Testis (tissue), 3 donors: Measurements from ENCODE around the gene MIPEP. TPM values are rescaled to one million over a fixed set of nuclear protein-coding genes. Genes with fewer than 3 reads are reported as not detected.

Experiments
- DNase-seq: peaks from one replicate; pipeline ENCODE4 v3.0.0-alpha.2; 2019
- H3K27ac ChIP-seq, 2 donors: fragments of 200-600 bp; sonication (generic); one replicate each; pipeline ENCODE4 v1.5.1; 2019
- H3K27me3 ChIP-seq: fragments of 200-600 bp; sonication (generic); one replicate; pipeline ENCODE4 v1.5.1; 2019
- H3K36me3 ChIP-seq: fragments of 200-600 bp; sonication (generic); one replicate; pipeline ENCODE4 v1.5.1; 2017; ENCODE audit warnings: low read depth; ENCODE audit errors: missing control alignments
- H3K4me1 ChIP-seq: fragments of 200-600 bp; sonication (generic); one replicate; pipeline ENCODE4 v1.5.1; 2019
- H3K4me3 ChIP-seq, 2 donors: fragments of 200-600 bp; sonication (generic); one replicate each; pipeline ENCODE4 v1.5.1; 2017 to 2019
- H3K9me3 ChIP-seq: fragments of 200-600 bp; sonication (generic); one replicate; pipeline ENCODE4 v1.5.1; 2017
- POLR2A ChIP-seq: fragments of 450-650 bp; IDR thresholded peaks from one replicate; pipeline ENCODE4 v1.6.1; 2017; ENCODE audit warnings: antibody characterized with exemption, mild to moderate bottlenecking, moderate library complexity
- WGBS, 2 donors: methylation state at CpG; one replicate each; pipeline ENCODE4 v1.1.5; 2018; 5-methylcytosine and 5-hydroxymethylcytosine counted together
- intact Hi-C: fragments of 100-400 bp; cut with DNase I; formaldehyde crosslinking; loops from one replicate; pipeline ENCODE4 v1.15.1; 2023; ENCODE audit warnings: low total_unique reads
- polyA plus RNA-seq: library from polyadenylated mRNA; stranded (reverse); fragments of 350-450 nt; fragmentation: Illumina TruSeq; extraction: RNeasy Lipid Tissue Mini Kit (QIAGEN cat#74804); gene quantifications from one replicate; pipeline ENCODE4 v1.2.3, GENCODE V29; 2014; ENCODE audit warnings: low read depth, low replicate concordance; ENCODE audit not compliant: insufficient read depth
- total RNA-seq, 2 donors: library from RNA; depleted of rRNA; stranded (reverse); fragments of >200 nt; gene quantifications; one replicate each; pipeline ENCODE4 v1.2.3, GENCODE V29; 2016
- TF ChIP-seq, protein P1 (sequence below), 3 experiments: fragments of 450-650 bp in 2 of 3; fragments of 200-600 bp in 1 of 3; sonication (generic) in 1 of 3; IDR thresholded peaks; one replicate each; pipeline ENCODE4 v1.5.1; 2016 to 2019; ENCODE audit warnings: antibody characterized with exemption in 3 of 3, mild to moderate bottlenecking in 2 of 3, moderate library complexity in 1 of 3

Gene MIPEP
- total and polyA plus RNA-seq, 3 donors from 2014 or later = 25.7 to 29.4 (median 27.6) TPM

DNA sequence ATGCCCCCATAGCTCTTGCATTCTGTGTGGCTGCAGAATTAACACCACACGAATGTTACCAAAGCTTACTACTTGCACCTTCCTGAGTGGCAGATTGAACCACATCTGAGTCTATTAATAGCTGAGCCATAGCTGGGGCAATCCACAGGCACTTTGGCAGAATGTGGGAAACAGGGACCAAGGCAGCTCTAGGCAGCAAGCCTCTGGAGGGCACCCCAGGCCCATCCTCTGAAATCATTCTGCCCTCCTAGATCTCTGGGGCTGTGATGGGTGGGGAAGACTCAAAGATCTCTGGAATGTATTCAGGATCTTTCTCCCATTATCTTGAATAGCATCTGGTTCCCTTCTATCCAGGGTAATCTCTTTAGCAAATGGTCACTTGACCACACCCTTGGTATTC is 179.7 kb downstream of the MIPEP start:
- H3K4me3 ChIP-seq = no peak overlapping the region
- intact Hi-C loops = no loop called here
- TF ChIP-seq POLR2A = no peak
- TF ChIP-seq, protein P1, sequence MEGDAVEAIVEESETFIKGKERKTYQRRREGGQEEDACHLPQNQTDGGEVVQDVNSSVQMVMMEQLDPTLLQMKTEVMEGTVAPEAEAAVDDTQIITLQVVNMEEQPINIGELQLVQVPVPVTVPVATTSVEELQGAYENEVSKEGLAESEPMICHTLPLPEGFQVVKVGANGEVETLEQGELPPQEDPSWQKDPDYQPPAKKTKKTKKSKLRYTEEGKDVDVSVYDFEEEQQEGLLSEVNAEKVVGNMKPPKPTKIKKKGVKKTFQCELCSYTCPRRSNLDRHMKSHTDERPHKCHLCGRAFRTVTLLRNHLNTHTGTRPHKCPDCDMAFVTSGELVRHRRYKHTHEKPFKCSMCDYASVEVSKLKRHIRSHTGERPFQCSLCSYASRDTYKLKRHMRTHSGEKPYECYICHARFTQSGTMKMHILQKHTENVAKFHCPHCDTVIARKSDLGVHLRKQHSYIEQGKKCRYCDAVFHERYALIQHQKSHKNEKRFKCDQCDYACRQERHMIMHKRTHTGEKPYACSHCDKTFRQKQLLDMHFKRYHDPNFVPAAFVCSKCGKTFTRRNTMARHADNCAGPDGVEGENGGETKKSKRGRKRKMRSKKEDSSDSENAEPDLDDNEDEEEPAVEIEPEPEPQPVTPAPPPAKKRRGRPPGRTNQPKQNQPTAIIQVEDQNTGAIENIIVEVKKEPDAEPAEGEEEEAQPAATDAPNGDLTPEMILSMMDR (IDR thresholded peaks at IDR 0.05) = no peak
- no peaks in the 10 kb centered on the region for H3K27me3 ChIP-seq
- WGBS, 2 donors = 89 to 100% methylated on average over 1 of the region's 1 CpG
- no peaks in the 10 kb centered on the region for H3K9me3 ChIP-seq
- H3K4me1 ChIP-seq = no peaks in the 10 kb centered on the region
- H3K36me3 ChIP-seq = no peaks in the 10 kb centered on the region
- H3K27ac ChIP-seq = no peak overlapping the region
- DNase-seq = no peak

DNA sequence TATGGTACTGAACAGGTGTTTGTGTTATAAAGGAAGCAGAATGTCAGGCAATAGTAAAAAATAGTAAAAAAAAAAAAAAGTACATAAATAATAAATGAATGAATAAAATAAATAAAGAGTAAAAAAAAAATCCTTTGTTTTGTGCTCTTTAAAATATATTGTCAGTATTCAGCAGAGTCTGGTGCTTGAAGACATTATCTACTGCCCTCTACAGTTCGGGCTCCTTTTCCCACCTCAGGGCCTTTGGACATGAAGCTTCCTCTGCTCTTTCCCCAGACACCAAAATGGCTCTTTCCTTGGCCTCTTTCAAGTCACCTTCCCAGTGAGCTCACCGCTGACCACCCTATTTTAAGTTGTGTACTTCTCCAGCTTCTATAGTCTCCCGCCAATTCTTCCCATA is 181.5 kb downstream of the MIPEP start:
- no peaks in the 10 kb centered on the region for H3K27me3 ChIP-seq
- WGBS, 2 donors = 89 to 93% methylated on average over 3 of the region's 3 CpGs
- H3K4me1 ChIP-seq = no peaks in the 10 kb centered on the region
- H3K27ac ChIP-seq = no peak overlapping the region
- TF ChIP-seq, protein P1 (IDR thresholded peaks at IDR 0.05) = no peak
- no peak for TF ChIP-seq POLR2A
- intact Hi-C loops = no loop called here
- no peaks in the 10 kb centered on the region for H3K36me3 ChIP-seq
- H3K9me3 ChIP-seq = no peaks in the 10 kb centered on the region
- H3K4me3 ChIP-seq = no peak overlapping the region
- no peak for DNase-seq

DNA sequence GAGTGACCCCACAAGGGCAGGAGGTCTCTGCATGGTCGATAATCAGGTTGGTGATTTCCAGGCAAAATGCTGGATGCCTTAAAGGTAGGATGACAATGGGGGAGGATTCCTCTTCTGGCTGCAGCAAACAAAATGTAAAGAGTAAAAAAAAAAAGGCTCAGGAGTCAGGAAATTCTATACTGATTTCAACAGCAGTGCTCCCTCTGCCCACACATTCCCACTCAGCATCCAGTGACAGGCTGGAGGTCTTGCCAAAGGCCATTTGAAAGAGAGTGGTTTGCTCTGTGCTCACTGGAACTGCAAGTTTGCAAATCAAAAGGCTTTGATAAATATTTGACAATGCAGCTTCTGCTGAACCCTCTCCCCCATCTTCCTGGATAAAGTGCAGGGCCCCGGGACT is 183.6 kb downstream of the MIPEP start:
- H3K27me3 ChIP-seq = no peaks in the 10 kb centered on the region
- no peak overlapping the region for H3K4me3 ChIP-seq
- no peaks in the 10 kb centered on the region for H3K9me3 ChIP-seq
- no peaks in the 10 kb centered on the region for H3K36me3 ChIP-seq
- H3K27ac ChIP-seq = no peak overlapping the region
- DNase-seq = no peak
- TF ChIP-seq, protein P1 (IDR thresholded peaks at IDR 0.05) = no peak
- no peak for TF ChIP-seq POLR2A
- intact Hi-C loops = no loop called here
- 65 to 81% methylated on average over 2 of the region's 2 CpGs for WGBS, 2 donors
- peaks cover 3% of the 10 kb centered on the region for H3K4me1 ChIP-seq

DNA sequence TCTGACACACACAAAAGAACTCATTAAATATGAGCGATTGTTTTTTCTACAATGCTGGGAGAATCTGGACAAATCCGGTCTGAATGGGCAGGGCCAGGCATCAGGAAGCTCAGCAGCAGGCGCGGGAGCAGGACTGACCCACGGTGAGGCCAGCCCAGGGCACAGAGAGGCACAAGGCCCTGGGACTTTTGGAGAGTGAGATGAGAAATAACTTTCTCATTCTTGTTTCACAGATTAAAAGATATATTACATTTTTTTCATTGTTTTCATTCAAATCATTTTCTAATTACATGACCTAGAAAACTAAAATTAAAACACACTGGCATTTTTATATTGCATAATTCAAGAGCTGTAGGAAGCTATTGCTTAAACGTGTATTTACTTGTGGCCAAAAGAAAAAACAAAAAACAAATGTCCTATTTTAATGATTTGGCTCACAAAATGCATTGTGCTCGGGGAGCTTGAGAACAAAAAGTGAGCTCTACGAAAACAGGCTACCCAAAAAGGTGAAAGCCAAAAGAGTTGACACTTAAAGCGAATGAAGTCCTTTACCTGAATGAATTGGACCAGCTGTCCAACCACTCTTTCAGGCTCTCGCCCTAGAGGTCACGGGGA is 185.8 kb downstream of the MIPEP start:
- peaks cover 3% of the 10 kb centered on the region for H3K4me1 ChIP-seq
- H3K9me3 ChIP-seq = no peaks in the 10 kb centered on the region
- intact Hi-C loops = no loop called here
- no peaks in the 10 kb centered on the region for H3K36me3 ChIP-seq
- no peaks in the 10 kb centered on the region for H3K27me3 ChIP-seq
- 65% methylated on average over 11 of the region's 11 CpGs for WGBS, 2 donors
- H3K4me3 ChIP-seq = no peak overlapping the region
- peak overlapping the region in 1 of 2 donors; percentile 44 for H3K27ac ChIP-seq
- TF ChIP-seq, protein P1 (IDR thresholded peaks at IDR 0.05) = no peak
- TF ChIP-seq POLR2A = no peak
- DNase-seq = no peak

DNA sequence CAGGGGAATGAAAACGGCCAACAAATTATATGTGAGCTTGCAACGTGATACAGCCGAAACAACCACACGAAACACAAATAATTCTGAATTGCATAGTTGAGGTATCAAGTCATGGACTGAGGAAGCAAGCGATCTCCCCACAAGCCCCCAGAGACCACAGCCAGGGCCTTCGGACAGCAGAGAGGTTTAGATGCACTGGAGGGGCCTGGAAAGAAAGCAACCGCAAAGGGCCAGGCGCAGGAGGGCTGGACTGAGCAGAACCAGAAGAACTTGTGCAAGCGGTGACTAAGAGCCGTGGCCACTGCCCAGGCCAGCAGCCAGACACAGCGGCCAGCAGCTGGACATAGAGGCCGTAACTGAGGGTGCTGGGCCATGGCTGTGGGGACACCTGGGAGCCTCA is 187.6 kb downstream of the MIPEP start:
- intact Hi-C loops = no loop called here
- H3K27me3 ChIP-seq = no peaks in the 10 kb centered on the region
- peak; percentile 84 for DNase-seq
- no peaks in the 10 kb centered on the region for H3K36me3 ChIP-seq
- no peak overlapping the region for H3K4me3 ChIP-seq
- WGBS, 2 donors = 35 to 57% methylated on average over 12 of the region's 12 CpGs
- peaks cover 3% of the 10 kb centered on the region for H3K4me1 ChIP-seq
- TF ChIP-seq POLR2A = no peak
- TF ChIP-seq, protein P1 (IDR thresholded peaks at IDR 0.05) = no peak
- H3K27ac ChIP-seq = peak overlapping the region in 1 of 2 donors; percentile 73
- no peaks in the 10 kb centered on the region for H3K9me3 ChIP-seq
